Right lobe of liver (tissue), 6 donors: Measurements from ENCODE around the gene ALKBH3. TPM values are rescaled to one million over a fixed set of nuclear protein-coding genes. Genes with fewer than 3 reads are reported as not detected.

Source experiments
- ATAC-seq, 4 donors: fragments of 200-7000 bp; cut with Tn5 transposase; one replicate each; pipeline ENCODE4 v1.9.1; 2020; ENCODE audit warnings: mild to moderate bottlenecking in 4 of 4, moderate library complexity in 4 of 4
- DNase-seq, 3 donors: peaks; one replicate each; pipeline ENCODE4 v3.0.0-alpha.2; 2020
- H3K27ac ChIP-seq, 3 donors: fragments of 200-600 bp; one replicate each; pipeline ENCODE4 v1.8.0; 2022
- H3K27me3 ChIP-seq, 2 donors: fragments of 200-600 bp; one replicate each; pipeline ENCODE4 v1.8.0; 2022
- H3K36me3 ChIP-seq, 4 donors: fragments of 200-600 bp; sonication (generic) in 1 of 4; one replicate each; pipeline versions ENCODE4 v1.5.1 to v1.8.0; 2017 to 2022; ENCODE audit warnings: control low read depth in 1 of 4
- H3K4me1 ChIP-seq, 4 donors: fragments of 200-600 bp; sonication (generic) in 1 of 4; one replicate each; pipeline versions ENCODE4 v1.5.1 to v1.8.0; 2017 to 2022; ENCODE audit warnings: control low read depth in 1 of 4
- H3K4me3 ChIP-seq, 3 donors: fragments of 200-600 bp; one replicate each; pipeline ENCODE4 v1.8.0; 2022
- H3K9me3 ChIP-seq, 4 donors: fragments of 200-600 bp; sonication (generic) in 1 of 4; one replicate each; pipeline versions ENCODE4 v1.5.1 to v1.8.0; 2017 to 2022; ENCODE audit warnings: control low read depth in 1 of 4
- POLR2A ChIP-seq: fragments of 450-650 bp; IDR thresholded peaks from one replicate; pipeline ENCODE4 v1.6.1; 2017; ENCODE audit warnings: antibody characterized with exemption, mild to moderate bottlenecking
- WGBS: methylation state at CpG from one replicate; pipeline ENCODE4 v1.1.6; 2018; ENCODE audit warnings: low coverage, low lambda C conversion rate; ENCODE audit not compliant: insufficient coverage; ENCODE audit errors: missing lambda C conversion rate; 5-methylcytosine and 5-hydroxymethylcytosine counted together
- intact Hi-C, 2 donors: fragments of 100-400 bp; cut with DNase I; formaldehyde crosslinking; loops; one replicate each; pipeline versions ENCODE4 v1.11.2 to v1.14.1; 2022
- total RNA-seq, 6 experiments: library from RNA; depleted of rRNA in 2 of 6; stranded (reverse); fragments of >200 nt in 2 of 6; fragmentation: NEBNext Ultra II Directional in 3 of 6; extraction: Animal tissue kit (Norgen Biotek cat#: 25700) in 3 of 6; gene quantifications; one replicate each; pipeline versions ENCODE4 v1.1.0 to v1.2.4, GENCODE V29; 2016 to 2023
- TF ChIP-seq, protein P1 (sequence below), 4 donors: fragments of 200-600 bp in 3 of 4; fragments of 450-650 bp in 1 of 4; IDR thresholded peaks; one replicate each; pipeline versions ENCODE4 v1.5.1 to v1.8.0; 2016 to 2022; ENCODE audit warnings: antibody characterized with exemption in 4 of 4, mild to moderate bottlenecking in 2 of 4
- donor health status: DM: no; HTN: yes; CAD: no.
- donor health status: DM: no; HTN: no; CAD: no.
- donor health status: DM: no; HTN: no; CAD: no.
- donor health status: DM: no; HTN: yes; CAD: no.
- donor health status: DM: no; HTN: yes; CAD: no.

ALKBH3 gene
- total RNA-seq, 6 experiments from 2014 or later = 11.2 to 20.2 (median 17.0) TPM

DNA sequence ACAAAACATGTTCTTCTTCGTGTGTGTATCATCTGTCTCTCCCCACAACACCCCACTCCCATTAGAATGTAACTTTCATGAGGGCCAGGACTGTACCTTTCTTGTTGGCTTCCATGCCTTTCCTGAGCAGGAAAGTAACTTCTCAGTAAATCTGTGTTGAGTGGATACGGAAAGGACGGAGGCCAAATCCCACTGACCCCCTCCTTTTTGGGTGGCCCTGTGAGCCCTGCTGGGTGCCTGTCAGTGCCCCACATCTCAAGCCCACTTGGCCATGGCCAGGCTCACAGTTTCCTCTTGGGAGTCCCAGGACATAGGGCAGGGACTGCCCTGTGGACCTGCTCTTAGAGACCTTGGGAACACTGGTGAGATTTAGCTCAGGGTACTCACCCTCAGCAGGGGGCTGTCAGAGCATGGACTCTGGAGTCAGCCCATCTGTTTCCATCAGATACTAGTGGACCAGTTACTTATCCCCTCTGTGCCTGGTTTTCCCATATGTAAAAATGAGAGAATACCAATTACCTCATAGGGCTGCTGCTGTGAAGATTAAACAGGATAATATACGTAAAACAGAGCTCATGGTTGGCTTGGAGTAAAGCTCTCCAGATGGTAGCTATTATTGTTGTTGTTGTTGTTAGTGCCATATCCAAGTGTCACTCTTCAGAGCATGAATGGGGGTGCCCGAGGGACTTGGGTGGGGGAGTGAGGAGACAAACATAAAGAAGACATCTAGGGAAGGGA is 60.8 kb downstream of the ALKBH3 start:
- no peak for DNase-seq
- no peak for ATAC-seq
- WGBS = 44% methylated on average over 4 of the region's 5 CpGs
- H3K4me3 ChIP-seq = peak overlapping the region in 1 of 3 donors; percentile 58
- TF ChIP-seq, protein P1, sequence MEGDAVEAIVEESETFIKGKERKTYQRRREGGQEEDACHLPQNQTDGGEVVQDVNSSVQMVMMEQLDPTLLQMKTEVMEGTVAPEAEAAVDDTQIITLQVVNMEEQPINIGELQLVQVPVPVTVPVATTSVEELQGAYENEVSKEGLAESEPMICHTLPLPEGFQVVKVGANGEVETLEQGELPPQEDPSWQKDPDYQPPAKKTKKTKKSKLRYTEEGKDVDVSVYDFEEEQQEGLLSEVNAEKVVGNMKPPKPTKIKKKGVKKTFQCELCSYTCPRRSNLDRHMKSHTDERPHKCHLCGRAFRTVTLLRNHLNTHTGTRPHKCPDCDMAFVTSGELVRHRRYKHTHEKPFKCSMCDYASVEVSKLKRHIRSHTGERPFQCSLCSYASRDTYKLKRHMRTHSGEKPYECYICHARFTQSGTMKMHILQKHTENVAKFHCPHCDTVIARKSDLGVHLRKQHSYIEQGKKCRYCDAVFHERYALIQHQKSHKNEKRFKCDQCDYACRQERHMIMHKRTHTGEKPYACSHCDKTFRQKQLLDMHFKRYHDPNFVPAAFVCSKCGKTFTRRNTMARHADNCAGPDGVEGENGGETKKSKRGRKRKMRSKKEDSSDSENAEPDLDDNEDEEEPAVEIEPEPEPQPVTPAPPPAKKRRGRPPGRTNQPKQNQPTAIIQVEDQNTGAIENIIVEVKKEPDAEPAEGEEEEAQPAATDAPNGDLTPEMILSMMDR (IDR thresholded peaks at IDR 0.05) = no peak
- TF ChIP-seq POLR2A = no peak
- H3K36me3 ChIP-seq = no peaks in the 10 kb centered on the region
- intact Hi-C loops = no loop called here
- no peaks in the 10 kb centered on the region for H3K9me3 ChIP-seq
- H3K27me3 ChIP-seq = peaks cover 0 to 15% of the 10 kb centered on the region in 2 donors
- peak overlapping the region in 2 of 3 donors; percentile 76 to 78 for H3K27ac ChIP-seq
- peaks cover 0 to 13% (median 4%) of the 10 kb centered on the region in 4 donors for H3K4me1 ChIP-seq

DNA sequence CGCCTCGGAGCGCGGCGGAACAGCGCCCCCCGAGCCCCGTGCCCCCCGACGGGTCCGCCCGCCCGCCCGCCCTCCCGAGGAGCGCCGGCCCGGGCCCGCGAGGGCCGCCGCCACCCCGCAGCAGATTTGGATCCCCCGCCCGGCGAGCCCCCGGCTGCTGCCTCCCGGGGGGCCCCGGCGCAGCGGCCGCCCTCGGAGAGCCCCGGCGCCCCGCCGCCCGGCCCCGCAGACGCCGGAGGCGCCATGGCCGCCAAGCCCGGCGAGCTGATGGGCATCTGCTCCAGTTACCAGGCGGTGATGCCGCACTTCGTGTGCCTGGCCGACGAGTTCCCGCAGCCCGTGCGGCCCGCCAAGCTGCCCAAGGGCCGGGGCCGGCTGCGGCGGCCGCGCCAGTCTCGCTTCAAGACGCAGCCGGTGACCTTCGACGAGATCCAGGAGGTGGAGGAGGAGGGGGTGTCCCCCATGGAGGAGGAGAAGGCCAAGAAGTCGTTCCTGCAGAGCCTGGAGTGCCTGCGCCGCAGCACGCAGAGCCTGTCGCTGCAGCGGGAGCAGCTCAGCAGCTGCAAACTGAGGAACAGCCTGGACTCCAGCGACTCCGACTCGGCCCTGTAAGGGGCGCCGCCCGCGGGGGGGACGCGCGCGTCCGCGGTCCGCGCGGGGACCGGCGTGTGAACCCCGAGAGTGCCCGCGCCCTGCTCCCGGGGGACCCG is 62.2 kb downstream of the ALKBH3 start:
- H3K4me3 ChIP-seq = peak overlapping the region; percentile 47 to 72 (median 58)
- peaks cover 0 to 15% of the 10 kb centered on the region in 2 donors for H3K27me3 ChIP-seq
- no peaks in the 10 kb centered on the region for H3K36me3 ChIP-seq
- peak in 1 of 4 donors; percentile 18 for ATAC-seq
- H3K4me1 ChIP-seq = peaks cover 0 to 13% (median 4%) of the 10 kb centered on the region in 4 donors
- peak overlapping the region; percentile 64 to 87 (median 76) for H3K27ac ChIP-seq
- no peak for DNase-seq
- intact Hi-C loops = no loop called here
- no CpG with 5 or more reads among the region's 94 CpGs for WGBS
- TF ChIP-seq POLR2A = no peak
- TF ChIP-seq, protein P1 (IDR thresholded peaks at IDR 0.05) = no peak
- H3K9me3 ChIP-seq = no peaks in the 10 kb centered on the region

DNA sequence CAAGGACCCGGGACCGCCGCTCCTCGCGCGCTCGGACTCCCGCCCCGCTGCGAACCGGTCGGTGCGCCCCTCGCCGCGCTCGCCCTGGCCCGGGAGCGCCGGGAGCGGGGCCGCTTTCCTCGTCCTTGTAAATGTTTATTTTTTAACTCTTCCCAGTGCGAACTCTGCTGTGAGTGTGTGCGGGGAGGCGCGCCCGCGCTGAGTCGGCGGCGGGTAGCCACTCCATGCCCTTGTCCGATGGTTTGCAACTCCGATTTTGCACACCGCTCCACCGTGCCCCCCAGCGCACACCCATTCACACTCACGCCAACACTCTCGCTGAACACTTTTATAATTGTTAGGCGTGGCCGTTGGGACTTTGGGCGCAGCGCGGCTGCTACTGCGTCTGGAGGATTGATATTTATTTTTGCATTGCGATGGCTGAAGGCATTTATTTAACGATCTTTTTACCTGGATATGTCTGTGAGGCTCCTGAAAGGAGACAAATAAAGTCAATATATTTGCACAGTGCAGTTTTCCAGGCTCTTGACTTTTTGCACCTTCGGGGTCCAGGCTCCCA is 62.8 kb downstream of the ALKBH3 start:
- H3K27ac ChIP-seq = peak overlapping the region; percentile 64 to 87 (median 76)

More for the DNA sequence above, 62.8 kb downstream of the ALKBH3 start:
- H3K4me1 ChIP-seq = peaks cover 0 to 13% (median 4%) of the 10 kb centered on the region in 4 donors
- DNase-seq (no peak), ATAC-seq (no peak)
- 0% methylated on average over 11 of the region's 48 CpGs for WGBS
- H3K9me3 ChIP-seq = no peaks in the 10 kb centered on the region
- TF ChIP-seq, protein P1 (IDR thresholded peaks at IDR 0.05) = no peak
- no peak for TF ChIP-seq POLR2A
- H3K27me3 ChIP-seq = peaks cover 0 to 15% of the 10 kb centered on the region in 2 donors
- intact Hi-C loops = no loop called here
- no peaks in the 10 kb centered on the region for H3K36me3 ChIP-seq
- H3K4me3 ChIP-seq = peak overlapping the region; percentile 47 to 72 (median 58)
